ENCODE measurements around the gene KRT28.

The KRT28 gene

DNA sequence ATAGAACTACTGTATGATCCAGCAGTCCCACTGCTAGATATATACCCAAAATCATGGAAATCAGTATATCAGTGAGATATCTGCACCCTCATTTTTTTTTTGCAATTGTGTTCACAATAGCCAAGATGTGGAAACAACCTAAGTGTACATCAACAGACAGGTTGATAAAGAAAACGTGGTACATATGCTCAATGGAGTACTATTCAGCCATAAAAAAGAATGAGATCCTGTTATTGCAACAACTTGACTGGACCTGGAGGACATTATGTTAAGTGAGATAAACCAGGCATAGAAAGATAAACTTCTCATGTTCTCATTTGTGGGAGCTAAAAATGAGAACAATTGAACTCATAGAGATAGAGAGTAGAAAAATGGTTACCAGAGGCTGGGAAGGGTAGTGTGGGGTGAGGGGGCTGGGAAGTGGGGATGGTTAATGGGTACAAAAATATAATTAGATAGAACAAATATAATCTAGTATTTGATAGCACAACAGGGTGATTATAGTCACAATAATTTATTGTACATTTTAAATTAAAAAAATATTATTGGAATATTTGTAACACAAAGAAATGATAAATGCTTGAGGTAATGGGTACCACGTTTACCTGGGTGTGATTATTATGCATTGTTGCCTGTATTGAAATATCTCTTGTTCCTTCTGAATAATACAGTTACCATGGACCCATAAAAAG lies 30.5 kb upstream of the KRT28 start:
- Histone ChIP-seq H3K36me3 (no peaks in the 10 kb centered on the region), H3K4me1 (ENCODE audit: control insufficient read depth in 1 of 2, insufficient read depth in 1 of 2, low read depth in 1 of 2, low read length in 1 of 2) (no peaks in the 10 kb centered on the region), H3K4me3 (ENCODE audit: low read depth in 1 of 2, low read length in 1 of 2) (no peak overlapping the region), H3K9me3 (no peaks in the 10 kb centered on the region), H3K27me3 (peaks cover 48% of the 10 kb centered on the region), H3K27ac (no peak overlapping the region)
- TF ChIP-seq CTCF (IDR thresholded peaks at IDR 0.05), result no peak

GRCh38 chr17:40828454-40829044 lies 28.8 kb upstream of the KRT28 start:
- Histone ChIP-seq H3K9me3 (no peaks in the 10 kb centered on the region), H3K27me3 (peaks cover 65% of the 10 kb centered on the region), H3K4me3 (ENCODE audit: low read depth in 1 of 2, low read length in 1 of 2) (no peak overlapping the region), H3K4me1 (ENCODE audit: control insufficient read depth in 1 of 2, insufficient read depth in 1 of 2, low read depth in 1 of 2, low read length in 1 of 2) (no peaks in the 10 kb centered on the region), H3K36me3 (no peaks in the 10 kb centered on the region), H3K27ac (no peak overlapping the region)
- no peak for TF ChIP-seq CTCF (IDR thresholded peaks at IDR 0.05)

DNA sequence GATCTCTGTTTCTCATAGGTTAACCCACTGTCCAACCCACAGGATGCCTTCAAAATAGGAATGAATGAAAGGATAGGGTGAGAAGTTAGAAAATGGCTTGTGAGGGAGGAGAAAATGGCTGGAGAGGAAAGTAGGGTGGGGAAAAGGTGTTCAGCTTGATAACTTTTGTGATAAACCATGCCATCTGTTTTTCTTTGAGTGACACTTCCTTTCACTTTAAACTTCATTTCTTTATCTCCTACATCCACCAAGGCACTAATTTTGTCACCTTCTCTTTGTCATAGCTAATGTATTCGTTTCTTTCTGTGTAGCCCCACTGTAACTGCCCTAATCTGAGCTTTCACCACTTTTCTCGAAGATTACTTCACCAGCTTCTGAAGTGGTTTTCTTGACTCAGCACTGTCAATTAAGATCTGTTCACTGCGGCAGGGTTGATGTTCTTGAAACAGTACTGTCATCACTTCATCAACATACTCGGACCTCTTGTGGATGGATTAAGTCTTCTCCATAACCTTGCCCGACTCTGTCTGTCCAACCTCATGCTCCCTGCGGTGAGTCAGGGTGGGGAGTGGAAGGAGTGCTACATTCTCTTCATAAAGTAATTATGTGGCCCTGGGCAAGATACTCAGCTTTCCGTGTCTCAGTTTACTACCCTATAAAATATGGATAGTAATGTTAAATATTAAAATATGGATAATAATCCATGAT lies 28.1 kb upstream of the KRT28 start:
- TF ChIP-seq CTCF (IDR thresholded peaks at IDR 0.05), result no peak
- no peaks in the 10 kb centered on the region for H3K36me3 ChIP-seq
- H3K4me1 ChIP-seq (ENCODE audit: control insufficient read depth in 1 of 2, insufficient read depth in 1 of 2, low read depth in 1 of 2, low read length in 1 of 2), result no peaks in the 10 kb centered on the region
- H3K4me3 ChIP-seq (ENCODE audit: low read depth in 1 of 2, low read length in 1 of 2), result no peak overlapping the region
- H3K27ac ChIP-seq, result no peak overlapping the region
- H3K9me3 ChIP-seq, result no peaks in the 10 kb centered on the region
- H3K27me3 ChIP-seq, result peaks cover 71% of the 10 kb centered on the region

DNA sequence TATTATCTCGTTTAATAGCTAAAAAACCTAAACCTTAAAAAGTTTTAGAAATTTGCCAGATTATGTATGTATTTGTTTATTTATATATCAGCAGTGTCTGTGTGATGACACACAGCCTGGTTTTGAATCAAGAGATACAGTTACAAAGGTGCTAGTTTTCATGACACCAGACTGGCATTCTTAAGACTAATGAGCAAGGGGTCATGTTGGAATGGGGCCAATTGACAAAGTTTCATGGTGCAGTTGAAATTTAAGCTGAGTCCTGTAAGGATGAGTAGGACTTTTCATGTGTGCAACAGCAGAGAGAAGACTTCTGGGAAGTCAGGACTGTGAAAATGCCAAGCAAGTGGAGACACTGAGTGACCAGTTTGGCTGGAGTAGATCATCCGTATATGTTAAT lies 25.8 kb upstream of the KRT28 start:
- Histone ChIP-seq H3K27ac (no peak overlapping the region), H3K4me1 (ENCODE audit: control insufficient read depth in 1 of 2, insufficient read depth in 1 of 2, low read depth in 1 of 2, low read length in 1 of 2) (no peaks in the 10 kb centered on the region), H3K4me3 (ENCODE audit: low read depth in 1 of 2, low read length in 1 of 2) (no peak overlapping the region), H3K27me3 (peaks cover 93% of the 10 kb centered on the region), H3K9me3 (peaks cover 3% of the 10 kb centered on the region), H3K36me3 (no peaks in the 10 kb centered on the region)
- TF ChIP-seq CTCF (IDR thresholded peaks at IDR 0.05), result no peak

- no peak for TF ChIP-seq CTCF (IDR thresholded peaks at IDR 0.05)
- Histone ChIP-seq H3K36me3 (no peaks in the 10 kb centered on the region), H3K4me3 (ENCODE audit: low read depth in 1 of 2, low read length in 1 of 2) (no peak overlapping the region), H3K27me3 (peaks cover 93% of the 10 kb centered on the region), H3K4me1 (ENCODE audit: control insufficient read depth in 1 of 2, insufficient read depth in 1 of 2, low read depth in 1 of 2, low read length in 1 of 2) (no peaks in the 10 kb centered on the region), H3K9me3 (peaks cover 9% of the 10 kb centered on the region), H3K27ac (no peak overlapping the region)
These were observed 24.5 kb upstream of the KRT28 start for GRCh38 chr17:40824015-40824832.
